ENCODE measurements around the gene C8G. TPM values are rescaled to one million over a fixed set of nuclear protein-coding genes. Genes with fewer than 3 reads are reported as not detected.

The C8G gene
- total and polyA plus RNA-seq, 9 of the 15 experiments (the other 6 are each of a cell fraction or from before 2014, with no cell fraction given): 0.35 to 5.9 (median 2.7) TPM; not detected in 2

- peak; percentile 74 for TF ChIP-seq USF2 (CRISPR knock-in tag; IDR thresholded peaks at IDR 0.05)
- 0 out of 2 replicates have a peak, but pooled peaks have one; percentile 23 for TF ChIP-seq BHLHE40 (IDR thresholded peaks at IDR 0.05; ENCODE audit: low read length)
- TF ChIP-seq ZNF444 (CRISPR knock-in tag; IDR thresholded peaks at IDR 0.05): no peak
- TF ChIP-seq ESRRA (IDR thresholded peaks at IDR 0.05; ENCODE audit: borderline replicate concordance, low read depth): peak; percentile 91
- peak; percentile 93 for TF ChIP-seq RAD51 (IDR thresholded peaks at IDR 0.05; ENCODE audit: borderline replicate concordance, low read depth)
- TF ChIP-seq HMGN3 (IDR thresholded peaks at IDR 0.05; ENCODE audit: borderline replicate concordance, extremely low read depth, insufficient read length, low read depth, low read length): no peak
- TF ChIP-seq MITF (IDR thresholded peaks at IDR 0.05): no peak
- TF ChIP-seq MIER1 (IDR thresholded peaks at IDR 0.05; ENCODE audit: low read depth): no peak
- no peak for TF ChIP-seq POLR2AphosphoS5 (IDR thresholded peaks at IDR 0.05; ENCODE audit: control insufficient read depth, insufficient read depth, low read depth, low read length)
- TF ChIP-seq SNIP1 (IDR thresholded peaks at IDR 0.05; ENCODE audit: low read depth): no peak
- TF ChIP-seq ZNF124 (CRISPR knock-in tag; IDR thresholded peaks at IDR 0.05): no peak
- TF ChIP-seq CREM (IDR thresholded peaks at IDR 0.05; ENCODE audit: low read depth): peak; percentile 54
- TF ChIP-seq FOXA1 (IDR thresholded peaks at IDR 0.05; ENCODE audit: borderline replicate concordance): no peak
- peak; percentile 57 for TF ChIP-seq CBFA2T2 (conservative IDR thresholded peaks at IDR 0.05)
- no peak for TF ChIP-seq PML (IDR thresholded peaks at IDR 0.05; ENCODE audit: low read length)
- TF ChIP-seq ATF2 (CRISPR knock-in tag; IDR thresholded peaks at IDR 0.05): no peak
- TF ChIP-seq ZNF766 (CRISPR knock-in tag; conservative IDR thresholded peaks at IDR 0.05): no peak
- peak; percentile 48; the same call in 1 of the 2 replicates for TF ChIP-seq MAX (CRISPR knock-in tag; IDR thresholded peaks at IDR 0.05)
- TF ChIP-seq TSHZ1 (CRISPR knock-in tag; IDR thresholded peaks at IDR 0.05): no peak
- TF ChIP-seq TCF15 (CRISPR knock-in tag; IDR thresholded peaks at IDR 0.05): no peak
- no peak for TF ChIP-seq HNRNPLL (IDR thresholded peaks at IDR 0.05; ENCODE audit: low read depth, low read length, poor library complexity, severe bottlenecking)
These were observed 20.9 kb downstream of the C8G start (continued) for GRCh38 chr9:136965771-136966484.
